Right ventricle myocardium superior (tissue), 1 donor: ENCODE results near the gene GRM1. TPM values are rescaled to one million over a fixed set of nuclear protein-coding genes. Genes with fewer than 3 reads are reported as not detected.

Experiments used
- ATAC-seq: fragments of 200-7000 bp; cut with Tn5 transposase; one replicate; pipeline ENCODE4 v1.9.1; 2020; ENCODE audit warnings: mild to moderate bottlenecking; ENCODE audit not compliant: poor library complexity
- DNase-seq: peaks from one replicate; pipeline ENCODE4 v3.0.0-alpha.2; 2020
- intact Hi-C: fragments of 100-400 bp; cut with DNase I; formaldehyde crosslinking; loops from one replicate; pipeline ENCODE4 v1.11.2; 2022
- total RNA-seq: library from RNA; stranded (reverse); fragmentation: NEBNext Ultra II Directional; extraction: Animal tissue kit (Norgen Biotek cat#: 25700); gene quantifications from one replicate; pipeline ENCODE4 v1.2.1, GENCODE V29; 2021
- donor health status: DM: no; HTN: yes; CAD: no; lungs with severe emphysema.

The GRM1 gene
- total RNA-seq, 1 donor from 2014 or later: 2.2 TPM

DNA sequence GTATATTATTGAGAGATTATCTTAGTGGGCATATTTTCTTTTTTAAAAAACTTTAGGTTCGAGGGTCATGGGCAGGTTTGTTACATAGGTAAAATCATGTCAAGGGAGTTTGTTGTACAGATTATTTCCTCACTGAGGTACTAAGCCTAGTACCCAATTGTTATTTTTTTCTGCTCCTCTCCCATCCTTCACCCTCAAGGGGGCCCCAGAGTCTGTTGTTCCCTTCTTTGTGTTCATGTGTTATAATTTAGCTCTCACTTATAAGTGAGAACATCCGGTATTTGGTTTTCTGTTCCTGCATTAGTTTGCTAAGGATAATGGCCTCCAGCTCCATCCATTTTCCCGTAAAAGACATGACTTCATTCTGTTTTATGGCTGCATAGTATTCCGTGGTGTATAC lies 266.8 kb downstream of the GRM1 start:
- DNase-seq: no peak
- intact Hi-C loops: no loop called here

DNA sequence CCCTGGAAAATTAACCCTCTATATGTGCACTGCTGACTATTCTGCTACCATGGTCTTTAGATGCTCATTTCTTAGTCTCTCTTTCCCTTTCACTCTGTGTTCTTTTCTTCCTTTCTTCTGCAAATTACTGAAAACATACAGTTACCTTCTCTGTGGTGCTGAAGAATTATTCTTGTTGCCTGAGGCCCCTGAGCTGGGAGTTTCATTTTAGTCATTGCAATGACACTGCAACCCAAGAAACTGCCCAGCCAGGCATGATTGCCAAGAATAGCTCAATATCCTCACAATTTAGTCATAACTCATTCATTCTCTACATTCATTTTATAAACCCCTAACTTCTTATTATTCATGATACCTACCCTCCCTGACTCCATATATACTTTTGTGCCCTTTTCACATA lies 269.0 kb downstream of the GRM1 start:
- intact Hi-C loops: no loop called here
- ATAC-seq (no peak), DNase-seq (no peak)

More for the DNA sequence above, 266.8 kb downstream of the GRM1 start:
- ATAC-seq: no peak

DNA sequence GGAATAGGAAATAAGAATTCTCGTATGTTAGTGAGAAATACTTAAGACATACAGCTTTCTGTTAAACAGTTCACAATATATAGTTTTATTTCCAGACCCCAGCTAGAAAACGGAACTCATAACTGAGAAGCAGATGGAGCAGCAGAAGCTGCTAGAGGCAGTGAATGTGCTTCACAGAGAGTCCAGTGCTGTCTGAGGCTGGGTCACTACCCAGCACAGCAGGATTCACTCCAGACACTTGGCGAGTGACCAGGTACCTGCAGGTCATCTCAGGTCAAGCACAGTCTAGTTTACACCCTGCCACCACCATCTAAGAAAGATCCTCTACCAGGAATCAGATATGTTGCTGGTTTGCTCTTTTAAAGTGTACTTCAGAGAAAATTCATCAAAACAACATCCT lies 271.7 kb downstream of the GRM1 start:
- ATAC-seq: no peak
- intact Hi-C loops: no loop called here
- no peak for DNase-seq

DNA sequence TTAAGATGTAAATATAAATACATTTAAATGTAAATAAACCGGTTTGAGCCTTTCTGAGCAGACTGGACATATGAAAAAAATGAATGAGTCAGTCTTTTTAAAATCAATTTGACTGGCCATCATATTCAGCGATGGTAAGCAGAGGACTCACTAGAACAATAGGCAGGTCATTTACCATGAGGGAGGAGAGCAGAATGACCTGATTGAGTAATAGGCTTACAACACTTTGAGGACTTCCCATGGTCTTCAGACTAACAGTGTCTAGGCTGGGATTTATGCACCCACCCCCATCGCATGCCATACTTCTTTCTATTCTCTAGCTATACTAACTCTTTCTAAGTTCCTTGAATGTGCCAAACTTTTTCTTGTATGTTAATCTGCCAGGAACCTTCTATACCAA lies 272.9 kb downstream of the GRM1 start:
- intact Hi-C loops: no loop called here
- ATAC-seq: no peak
- no peak for DNase-seq

DNA sequence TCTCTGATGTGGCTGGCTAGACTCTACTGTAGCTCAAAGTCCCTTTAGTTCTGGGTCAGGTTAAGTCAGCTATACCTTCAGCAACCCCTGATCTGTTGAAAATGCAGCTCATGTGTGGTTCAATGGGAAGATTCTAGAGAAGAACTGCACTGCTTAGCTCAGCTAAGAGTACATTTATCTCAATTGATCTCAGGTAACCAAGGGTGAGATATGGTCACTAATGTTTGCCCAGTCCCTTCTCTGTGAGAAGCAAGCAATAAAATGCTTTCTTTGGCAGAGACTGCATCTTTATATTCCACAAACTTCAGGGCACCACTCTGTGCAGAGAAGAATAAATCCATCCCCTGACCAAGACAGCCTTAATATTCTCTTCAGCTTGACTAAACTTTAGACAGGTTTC lies 274.1 kb downstream of the GRM1 start:
- ATAC-seq (no peak), DNase-seq (no peak)
- intact Hi-C loops: no loop called here

DNA sequence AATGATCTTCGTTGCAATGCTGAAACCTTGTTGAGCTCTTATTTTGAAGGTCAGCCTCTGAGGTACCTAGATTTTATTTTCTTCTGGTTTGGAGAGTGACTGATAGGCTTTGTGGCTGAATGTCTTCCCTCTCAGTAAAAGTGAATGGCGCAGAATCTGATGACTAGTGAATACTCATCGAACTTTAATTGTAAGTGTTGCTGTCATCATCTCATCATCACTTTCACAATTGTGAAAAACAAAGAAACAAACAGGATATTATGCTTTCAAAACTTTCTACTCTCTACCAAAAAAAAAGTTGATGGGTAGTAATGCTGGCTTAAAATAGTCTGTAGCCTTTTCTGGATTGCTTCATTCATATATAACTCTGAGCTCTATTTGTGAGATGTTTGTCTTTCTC lies 275.3 kb downstream of the GRM1 start:
- ATAC-seq: no peak

DNA sequence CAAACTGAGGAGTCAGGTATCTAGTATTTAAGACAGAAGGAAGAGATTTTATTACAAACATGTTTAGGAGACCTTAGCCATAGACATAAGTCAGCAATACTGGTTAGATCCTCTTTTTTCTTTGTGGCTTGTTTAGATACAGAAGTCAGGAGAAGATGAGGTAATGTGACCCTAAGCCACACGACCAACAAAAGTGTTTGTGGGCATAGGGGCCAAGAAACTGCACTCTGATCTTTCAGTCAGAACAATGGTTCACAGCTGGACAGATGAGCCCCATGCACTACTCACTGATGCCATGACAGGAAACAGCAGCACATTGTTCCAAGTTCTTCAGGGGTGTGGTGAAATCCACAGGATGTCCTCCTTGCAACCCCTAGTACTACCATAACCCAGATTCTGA lies 276.2 kb downstream of the GRM1 start:
- ATAC-seq (peak; percentile 18), DNase-seq (no peak)
- intact Hi-C loops: no loop called here

More for the DNA sequence above, 275.3 kb downstream of the GRM1 start:
- no peak for DNase-seq
- intact Hi-C loops: no loop called here

DNA sequence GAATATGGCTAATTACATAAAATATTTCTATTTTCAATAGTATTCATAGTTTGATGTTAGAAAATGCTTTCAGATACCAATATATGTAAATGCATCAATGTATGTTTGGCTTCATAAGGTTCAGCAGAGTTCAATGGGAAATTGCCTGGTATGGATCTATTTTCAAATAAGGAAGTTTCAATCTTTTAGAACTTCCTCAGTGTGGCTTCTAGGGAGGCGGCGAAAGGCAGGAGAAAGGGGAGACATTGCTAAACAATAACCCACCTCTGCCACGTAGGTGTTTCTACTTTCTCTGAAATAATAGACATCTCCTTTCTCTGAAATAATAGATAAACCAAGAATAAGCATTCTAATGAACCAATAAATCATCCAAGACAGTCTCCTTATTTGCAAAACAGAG lies 277.1 kb downstream of the GRM1 start:
- no peak for ATAC-seq
- DNase-seq: no peak
- intact Hi-C loops: no loop called here

DNA sequence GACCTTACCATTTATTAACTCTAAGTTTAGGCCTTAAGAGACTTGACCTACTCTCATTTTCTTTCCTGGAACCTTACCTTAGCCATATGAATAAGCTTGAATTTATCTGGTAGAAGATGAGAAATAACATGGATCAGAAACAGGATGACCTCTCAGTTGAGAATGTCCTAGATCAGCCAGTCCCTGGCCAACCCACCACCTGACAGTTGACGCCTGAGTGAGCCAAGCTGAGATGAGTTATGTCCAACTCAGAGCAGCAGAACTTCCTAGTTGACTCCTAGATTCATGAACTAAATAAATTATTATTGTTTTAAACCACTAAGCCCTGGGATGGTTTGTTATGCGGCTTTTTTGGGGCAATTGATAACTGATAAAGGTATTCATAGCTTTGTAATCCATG lies 281.8 kb downstream of the GRM1 start:
- DNase-seq (no peak), ATAC-seq (no peak)
- intact Hi-C loops: no loop called here

DNA sequence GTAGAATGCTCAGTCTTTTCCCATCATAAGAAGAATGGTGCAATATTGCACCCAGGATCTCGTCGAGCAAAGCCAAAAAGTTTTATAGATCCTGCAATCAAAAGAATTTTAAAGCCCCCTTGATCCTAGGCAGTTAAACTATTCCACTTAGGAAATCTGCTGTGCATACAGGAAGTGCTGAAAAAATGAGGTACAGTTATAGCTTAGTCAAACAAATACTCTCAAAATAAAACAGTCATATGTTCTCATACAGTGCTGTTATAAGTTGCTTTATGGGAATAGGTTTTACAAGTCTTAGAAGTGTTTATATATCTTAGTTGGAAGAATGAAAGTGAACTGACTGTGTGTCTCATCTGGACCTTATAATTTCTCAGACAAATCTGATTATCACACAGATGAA lies 282.2 kb downstream of the GRM1 start:
- intact Hi-C loops: no loop called here
- DNase-seq: no peak
- ATAC-seq: no peak

DNA sequence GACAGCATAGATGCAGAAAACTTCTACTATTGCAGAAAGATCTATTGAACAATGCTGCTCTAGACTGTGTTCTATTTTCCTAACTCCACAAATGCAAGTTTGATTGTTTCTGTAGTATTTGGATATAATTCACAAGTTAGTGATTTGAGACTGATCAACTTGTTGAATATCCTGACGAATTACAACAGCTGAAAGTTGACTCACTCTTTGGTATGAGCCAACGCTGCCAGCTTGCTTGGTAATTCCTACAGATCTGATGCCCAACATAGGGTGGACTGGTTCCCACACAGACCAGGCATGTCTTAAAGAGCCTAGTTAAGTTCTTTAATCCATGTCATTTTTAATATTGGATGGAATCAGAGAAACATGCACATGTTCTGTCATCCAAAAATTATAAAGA lies 283.7 kb downstream of the GRM1 start:
- ATAC-seq: no peak
- intact Hi-C loops: no loop called here
- DNase-seq: no peak

DNA sequence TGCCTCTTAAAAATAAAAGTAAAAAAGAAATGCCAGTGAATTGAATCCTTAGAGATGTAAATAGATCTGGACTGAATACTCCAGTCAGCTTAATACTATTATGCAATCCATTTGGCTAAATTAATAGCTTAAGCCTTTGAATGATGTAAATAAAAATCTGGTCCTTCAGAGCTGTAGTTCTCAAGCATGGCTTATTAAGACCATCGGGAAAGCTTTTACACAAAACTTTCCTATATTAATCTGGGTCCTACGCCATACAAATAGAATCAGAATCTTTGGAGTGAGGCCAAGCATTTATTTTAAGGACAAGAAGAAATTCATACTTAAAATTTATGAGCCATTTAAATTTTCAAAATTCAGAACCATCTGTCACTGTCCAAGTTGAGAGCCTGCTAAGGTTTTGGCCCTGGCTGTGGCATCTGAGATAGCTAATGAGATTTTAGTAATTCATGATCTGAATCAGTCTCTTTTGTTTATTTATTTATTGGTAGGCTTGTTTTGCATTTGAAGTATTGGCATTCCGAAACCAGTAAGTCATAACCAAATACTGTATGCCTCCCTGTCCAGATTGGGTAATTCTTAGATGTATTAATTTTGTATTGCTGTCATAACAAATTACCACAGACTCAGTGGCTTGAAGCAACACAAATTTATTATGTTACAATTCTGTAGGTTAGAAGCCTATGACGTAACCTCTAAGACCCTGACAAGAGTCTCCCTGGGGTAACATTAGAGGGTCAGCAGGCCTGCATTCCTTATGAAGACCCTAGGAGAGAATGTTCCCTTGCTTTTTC lies 286.7 kb downstream of the GRM1 start:
- intact Hi-C loops: no loop called here
- DNase-seq: no peak
- ATAC-seq: no peak

DNA sequence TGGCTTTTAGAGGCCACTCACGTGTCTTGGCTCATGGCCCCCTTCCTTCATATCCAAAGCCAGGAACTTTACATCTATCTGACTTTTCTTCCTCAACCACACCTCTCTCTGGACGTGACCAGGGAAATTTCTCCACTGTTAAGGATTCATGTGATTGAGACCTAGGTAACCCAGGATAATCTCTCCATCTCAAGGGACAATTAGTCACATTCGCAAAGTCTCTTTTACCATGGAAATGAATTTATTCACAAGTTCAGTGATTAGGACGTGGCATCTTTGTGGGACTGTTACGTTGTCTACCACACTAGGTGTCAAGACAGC lies 287.3 kb downstream of the GRM1 start:
- intact Hi-C loops: no loop called here

DNA sequence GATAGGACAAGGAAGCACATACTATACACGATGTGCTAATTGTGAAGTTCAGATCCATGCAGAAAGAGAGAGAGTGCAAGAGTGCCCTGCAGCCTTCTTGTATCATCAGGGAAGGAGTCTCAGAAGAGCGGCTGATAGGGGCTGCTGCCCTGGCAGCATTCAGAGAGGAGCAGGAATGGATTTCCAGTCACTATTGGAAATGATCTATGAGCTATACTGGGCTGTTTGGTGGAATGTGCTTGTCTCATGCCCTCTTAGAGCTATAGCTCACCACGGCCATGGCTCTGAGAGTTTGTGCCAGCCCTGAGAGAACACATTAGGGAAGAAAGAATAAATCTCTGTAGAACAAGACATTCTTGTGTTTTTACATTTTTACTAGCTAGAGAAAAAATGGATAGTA lies 302.2 kb downstream of the GRM1 start:
- intact Hi-C loops: no loop called here
- no peak for DNase-seq
- ATAC-seq: no peak

More for the DNA sequence above, 287.3 kb downstream of the GRM1 start:
- no peak for DNase-seq
- no peak for ATAC-seq

DNA sequence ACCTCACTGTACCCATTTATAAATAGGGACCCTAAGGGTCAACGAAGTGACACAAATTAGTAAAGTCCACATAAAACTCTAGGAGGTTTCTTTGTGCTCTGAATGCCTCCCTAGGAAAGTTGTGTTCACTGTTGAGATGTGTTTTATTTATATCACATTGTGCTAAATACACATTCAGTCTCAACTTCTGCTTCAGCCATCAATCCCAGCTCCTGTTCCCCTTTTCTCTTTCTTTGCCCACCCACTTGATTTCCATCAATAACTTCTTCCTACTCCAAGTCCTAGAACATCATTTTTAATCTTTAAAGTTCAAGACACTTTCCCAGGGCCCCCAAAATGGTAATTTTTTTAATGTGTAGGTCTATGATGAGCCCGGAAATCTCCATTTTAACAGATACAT lies 306.5 kb downstream of the GRM1 start:
- intact Hi-C loops: no loop called here
- ATAC-seq: no peak
- DNase-seq: no peak

DNA sequence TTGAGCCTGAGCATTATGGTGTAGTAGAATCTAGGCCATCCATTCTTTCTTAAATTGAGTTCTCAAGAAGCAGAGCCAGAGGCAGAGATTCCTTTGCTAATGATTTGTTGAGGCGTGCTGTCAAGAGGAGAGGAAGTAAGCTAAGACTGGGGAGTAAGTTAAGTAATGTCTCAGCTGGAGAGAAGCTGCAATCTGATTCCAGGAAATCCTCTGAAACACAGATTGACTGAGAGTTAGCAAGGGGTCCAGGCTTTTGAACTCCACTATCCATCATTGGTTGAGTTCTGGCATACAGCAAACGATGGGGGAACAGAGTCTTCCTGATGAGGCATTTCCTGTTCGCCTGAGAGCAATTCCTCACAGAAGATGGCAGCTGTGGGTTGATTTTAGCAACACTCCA lies 307.3 kb downstream of the GRM1 start:
- ATAC-seq: peak; percentile 18

DNA sequence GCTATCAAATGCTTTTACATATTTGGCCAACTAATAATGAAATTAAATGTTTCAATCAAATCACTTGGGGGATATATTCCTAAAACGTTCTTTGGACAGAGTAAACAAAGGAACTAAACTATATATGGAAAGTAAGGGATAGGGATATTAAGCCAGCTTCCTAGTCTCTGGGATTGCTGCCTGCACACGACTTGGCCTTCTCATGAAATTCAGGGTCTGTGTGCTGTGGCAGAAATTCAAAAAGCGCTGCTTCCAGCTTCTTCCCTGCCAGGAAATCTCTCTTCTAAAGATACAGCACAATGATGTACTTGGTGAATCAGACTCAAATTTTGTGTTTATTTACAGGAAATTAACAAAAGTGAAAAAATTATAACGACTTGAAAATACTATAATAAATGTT lies 308.5 kb downstream of the GRM1 start:
- intact Hi-C loops: no loop called here
- DNase-seq (no peak), ATAC-seq (no peak)

More for the DNA sequence above, 307.3 kb downstream of the GRM1 start:
- intact Hi-C loops: no loop called here
- no peak for DNase-seq

DNA sequence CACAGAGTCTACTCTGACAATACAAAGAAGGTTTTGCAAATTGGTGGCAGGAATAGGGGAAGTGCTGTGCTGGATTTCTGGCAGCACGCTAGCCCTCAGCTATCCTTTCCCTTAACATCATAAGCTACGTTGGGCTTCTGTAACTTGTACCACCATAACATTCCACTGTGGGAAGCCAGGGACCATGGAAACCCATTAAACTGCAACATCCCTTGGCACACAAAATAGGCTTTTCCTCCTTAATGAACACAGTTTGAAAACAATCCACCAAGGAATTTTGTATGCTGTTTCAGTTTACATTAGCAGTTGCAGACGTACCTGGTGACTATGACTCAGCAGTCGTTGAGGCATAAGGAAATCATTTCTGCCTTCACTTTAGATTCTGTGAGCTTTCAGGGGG lies 310.9 kb downstream of the GRM1 start:
- intact Hi-C loops: no loop called here
- no peak for DNase-seq

DNA sequence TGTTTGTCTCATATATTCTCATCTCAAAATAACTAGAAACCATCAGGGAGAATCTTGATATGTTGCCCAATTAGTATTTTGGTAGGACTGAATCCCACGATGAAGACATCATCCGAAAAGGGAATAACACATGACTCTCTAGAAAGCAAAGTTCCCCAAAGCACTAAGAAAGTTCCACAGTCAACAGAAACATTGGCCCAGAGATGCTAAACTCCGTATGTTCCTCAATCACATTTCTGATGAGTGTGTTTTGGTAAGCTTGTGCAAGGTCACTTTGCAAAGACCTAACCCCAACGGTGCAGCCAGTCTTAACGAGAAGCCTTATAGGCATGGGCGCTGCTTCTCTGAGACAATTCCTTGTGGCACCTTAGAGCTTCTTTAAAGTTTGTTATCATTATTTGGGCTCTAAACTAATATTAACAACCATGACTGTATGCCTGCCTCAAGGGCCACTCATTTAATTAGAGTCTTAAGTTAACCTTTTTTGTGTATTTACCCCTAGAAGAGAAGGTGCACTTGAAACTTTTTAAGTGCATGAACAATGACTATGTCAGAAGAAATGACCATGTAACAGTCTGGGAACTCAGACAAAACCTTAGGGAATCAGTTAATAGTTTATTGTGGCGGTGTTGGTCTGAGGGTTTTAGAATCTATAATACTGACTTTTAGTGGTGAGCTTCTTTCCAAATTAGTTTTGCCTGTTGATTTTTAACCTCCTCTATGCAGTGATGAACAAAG lies 312.8 kb downstream of the GRM1 start:
- intact Hi-C loops: no loop called here
- no peak for ATAC-seq

More for the DNA sequence above, 310.9 kb downstream of the GRM1 start:
- ATAC-seq: no peak

DNA sequence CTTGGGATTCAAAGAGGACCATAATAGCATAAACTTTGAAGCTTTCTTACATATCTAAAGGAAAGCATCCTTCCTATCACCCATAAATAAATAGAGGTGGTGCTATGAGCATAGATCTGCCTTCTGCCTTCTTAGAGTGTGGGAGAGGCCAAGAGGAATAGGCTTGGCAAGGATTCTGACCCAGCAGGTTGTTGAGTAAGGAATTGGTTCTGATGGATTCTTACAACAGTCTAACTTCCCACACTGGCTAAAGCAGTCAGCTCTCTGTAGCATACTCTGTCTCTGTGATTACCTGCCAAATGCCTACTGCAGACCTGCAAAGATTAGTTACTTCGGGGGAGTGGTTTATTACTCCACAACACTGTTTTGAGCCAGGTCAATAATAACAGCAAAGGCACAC lies 316.7 kb downstream of the GRM1 start:
- ATAC-seq (no peak), DNase-seq (no peak)
- intact Hi-C loops: no loop called here

More for the DNA sequence above, 312.8 kb downstream of the GRM1 start:
- DNase-seq: no peak
